Endothelial cell of umbilical vein (primary cell): ENCODE results near the gene TNNI3K. TPM values are rescaled to one million over a fixed set of nuclear protein-coding genes. Genes with fewer than 3 reads are reported as not detected.

ENCODE experiments used
- BruUV-seq: library from RNA; stranded (reverse); fragments of 400-500 nt; replicated peaks from 2 replicates; lab custom pipeline; 2021; lab: Mats Ljungman, UMichigan
- CTCF ChIA-PET: fragments of 300-600, 350-600 bp; sonication (Branson Sonifier 250); formaldehyde crosslinking; loops from one replicate; lab custom pipeline; 2021; ENCODE audit warnings: antibody characterized with exemption, inconsistent platforms; lab: Charles Lee
- POLR2A ChIA-PET: fragments of 300-600, 350-600 bp; sonication (Branson Sonifier 250); formaldehyde crosslinking; loops from one replicate; lab custom pipeline; 2021; ENCODE audit warnings: antibody characterized with exemption, inconsistent platforms; lab: Charles Lee
- DNase-seq: peaks from one replicate; pipeline ENCODE4 v3.0.0-alpha.2; 2011; ENCODE audit warnings: low read depth, low spot score
- FAIRE-seq: peaks from 2 replicates; lab custom pipeline; 2011; peaks lifted over from hg19 to GRCh38; lab: Jason Lieb, UNC
- H2AFZ ChIP-seq: 2 replicates; pipeline ENCODE4 v1.6.0; 2012; ENCODE audit warnings: low read depth, low read length, control low read depth, inconsistent platforms
- H3K27ac ChIP-seq: 2 replicates; pipeline ENCODE4 v1.5.1; 2011; ENCODE audit warnings: low read depth, mild to moderate bottlenecking, control low read depth, low read length, moderate library complexity; ENCODE audit not compliant: insufficient read depth
- H3K27me3 ChIP-seq, 2 experiments: 2 replicates each; pipeline versions ENCODE4 v1.6.0 to v1.6.1; 2011; ENCODE audit warnings: low read length in 2 of 2, mixed read lengths in 1 of 2; ENCODE audit not compliant: control insufficient read depth in 2 of 2, insufficient read depth in 2 of 2
- H3K36me3 ChIP-seq, 2 experiments: 2 replicates in 1 of 2; 3 replicates in 1 of 2; pipeline ENCODE4 v1.5.1; 2011; ENCODE audit warnings: low read length in 2 of 2, mild to moderate bottlenecking in 1 of 2, moderate library complexity in 1 of 2; ENCODE audit not compliant: control insufficient read depth in 2 of 2, insufficient read depth in 2 of 2; ENCODE audit errors: extremely low read depth in 1 of 2
- H3K4me1 ChIP-seq: 3 replicates; pipeline ENCODE4 v1.5.1; 2011; ENCODE audit warnings: mild to moderate bottlenecking, low read length; ENCODE audit not compliant: control insufficient read depth, insufficient read depth; ENCODE audit errors: extremely low read depth
- H3K4me2 ChIP-seq: 2 replicates; pipeline ENCODE4 v1.6.1; 2011; ENCODE audit warnings: low read length, control low read depth, mixed read lengths; ENCODE audit not compliant: insufficient read depth
- H3K4me3 ChIP-seq, 3 experiments: fragments of 200-600 bp in 1 of 3; sonication (generic), shearing (Covaris generic) in 1 of 3; replicated peaks in 1 of 3; 2 replicates each; pipeline ENCODE4 v1.5.1; 2011 to 2016; ENCODE audit warnings: control low read depth in 3 of 3, low read length in 3 of 3, mild to moderate bottlenecking in 2 of 3, inconsistent platforms in 1 of 3, low read depth in 1 of 3, moderate library complexity in 1 of 3; ENCODE audit not compliant: insufficient read depth in 1 of 3
- H3K79me2 ChIP-seq: 2 replicates; pipeline ENCODE4 v1.6.0; 2012; ENCODE audit warnings: low read length, inconsistent platforms; ENCODE audit not compliant: control insufficient read depth, insufficient read depth
- H3K9ac ChIP-seq: replicated peaks from 2 replicates; pipeline ENCODE3; 2011; ENCODE audit warnings: low read length, control low read depth; ENCODE audit not compliant: insufficient read depth; ENCODE audit errors: extremely low read depth
- H3K9me1 ChIP-seq: replicated peaks from 3 replicates; pipeline ENCODE4 v1.6.0; 2011; ENCODE audit warnings: mild to moderate bottlenecking, low read length; ENCODE audit not compliant: control insufficient read depth, insufficient read depth; ENCODE audit errors: extremely low read depth
- H3K9me3 ChIP-seq: replicated peaks from 2 replicates; pipeline ENCODE4 v1.5.1; 2012; ENCODE audit warnings: low read length, inconsistent platforms; ENCODE audit not compliant: control insufficient read depth, insufficient read depth
- H4K20me1 ChIP-seq: replicated peaks from 2 replicates; pipeline ENCODE3; 2011; ENCODE audit warnings: mild to moderate bottlenecking, low read length; ENCODE audit not compliant: control insufficient read depth, insufficient read depth; ENCODE audit errors: extremely low read depth
- CTCF ChIP-seq, 2 donors: IDR thresholded peaks; 1 replicate in 1 of 2; 2 replicates in 1 of 2; pipeline ENCODE4 v1.5.1; 2011; ENCODE audit warnings: low read length in 2 of 2, mild to moderate bottlenecking in 2 of 2, moderate library complexity in 2 of 2, control low read depth in 1 of 2, inconsistent platforms in 1 of 2, low read depth in 1 of 2; ENCODE audit not compliant: insufficient read depth in 1 of 2; ENCODE audit errors: extremely low read depth in 1 of 2
- EZH2 ChIP-seq: IDR thresholded peaks from 2 replicates; pipeline ENCODE4 v1.6.1; 2012; ENCODE audit warnings: borderline replicate concordance, low read depth, mild to moderate bottlenecking, moderate library complexity, low read length, inconsistent platforms; ENCODE audit not compliant: severe bottlenecking
- FOS ChIP-seq: IDR thresholded peaks from 2 replicates; pipeline ENCODE4 v1.6.1; 2011; ENCODE audit warnings: mild to moderate bottlenecking, low read length, moderate library complexity, borderline replicate concordance; ENCODE audit not compliant: insufficient read depth
- GATA2 ChIP-seq: IDR thresholded peaks from 2 replicates; pipeline ENCODE4 v1.7.0; 2011; ENCODE audit warnings: low read depth, mild to moderate bottlenecking, moderate library complexity, mixed read lengths, low read length; ENCODE audit not compliant: insufficient read length, insufficient read depth
- JUN ChIP-seq: IDR thresholded peaks from 2 replicates; pipeline ENCODE4 v1.6.1; 2011; ENCODE audit warnings: borderline replicate concordance, low read depth; ENCODE audit not compliant: insufficient read length, insufficient read depth
- MAX ChIP-seq: IDR thresholded peaks from 2 replicates; pipeline ENCODE4 v1.6.1; 2011; ENCODE audit not compliant: insufficient read depth, insufficient read length
- MYC ChIP-seq: IDR thresholded peaks from one replicate; pipeline ENCODE4 v1.6.1; 2011; ENCODE audit warnings: mild to moderate bottlenecking, low read depth, low read length
- POLR2A ChIP-seq: IDR thresholded peaks from 2 replicates; pipeline ENCODE4 v1.6.1; 2012; ENCODE audit warnings: low read depth, mild to moderate bottlenecking, control low read depth, low read length
- POLR2AphosphoS5 ChIP-seq: IDR thresholded peaks from 2 replicates; pipeline ENCODE4 v1.6.1; 2012; ENCODE audit warnings: low read depth, mild to moderate bottlenecking, control low read depth, low read length, moderate library complexity; ENCODE audit not compliant: insufficient read depth
- dilution Hi-C: fragments of 300-500 bp; cut with MboI; formaldehyde crosslinking; loops from one replicate; pipeline ENCODE4 v1.15.0; 2019; ENCODE audit warnings: low sequenced_read_pairs; ENCODE audit not compliant: extremely low pct_ligation_motif_present
- intact Hi-C: fragments of 100-400 bp; cut with micrococcal nuclease; formaldehyde crosslinking; loops from one replicate; pipeline ENCODE4 v1.10.0; 2022
- polyA plus RNA-seq, 4 experiments: library from polyadenylated mRNA; depleted of rRNA in 3 of 4; stranded (reverse) in 3 of 4; unstranded in 1 of 4; fragments of >200 nt; gene quantifications; 2 replicates each; pipeline versions ENCODE4 v1.2.1 to v1.2.3, GENCODE V29; 2011 to 2012; ENCODE audit warnings: missing spikeins in 1 of 4
- total RNA-seq: library from RNA; stranded (reverse); gene quantifications from 2 replicates; pipeline ENCODE4 v1.2.3, GENCODE V29; 2021

TNNI3K gene
- total and polyA plus RNA-seq, 2 donors (not counting 3 experiments of a cell fraction or from before 2014, with no cell fraction given): 0.69 TPM; not detected in 1

DNA sequence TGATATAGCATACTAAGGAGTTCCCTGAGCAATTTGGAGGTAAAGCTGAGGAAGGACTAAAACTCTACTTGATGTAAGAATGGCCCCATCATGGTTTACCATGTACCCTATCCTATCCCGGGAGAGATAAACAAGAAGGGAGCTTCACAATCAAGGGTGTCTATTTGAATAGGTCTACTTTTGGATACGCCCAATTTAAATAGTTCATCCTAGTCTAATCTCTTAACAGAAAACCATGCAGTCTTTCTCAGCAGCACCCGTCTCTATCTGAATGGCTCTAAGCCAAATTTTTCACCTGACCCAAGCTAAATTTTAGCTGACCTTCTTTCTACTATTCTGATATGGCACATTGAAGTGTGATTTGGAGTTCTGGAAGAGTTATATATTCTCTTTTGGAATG is 122.0 kb downstream of the TNNI3K start:
- H3K9me1 ChIP-seq: no peaks in the 10 kb centered on the region
- ChIA-PET CTCF (no interaction called here), POLR2A (no interaction called here)
- H3K4me3 ChIP-seq: no peak overlapping the region
- no peaks in the 10 kb centered on the region for H3K36me3 ChIP-seq
- no peaks in the 10 kb centered on the region for H4K20me1 ChIP-seq
- DNase-seq (no peak), FAIRE-seq (no peak)
- no TSS peak for BruUV-seq
- intact Hi-C loops (no loop called here), dilution Hi-C loops (no loop called here)
- no peak overlapping the region for H3K27ac ChIP-seq
- no peaks in the 10 kb centered on the region for H3K9me3 ChIP-seq
- H3K9ac ChIP-seq: no peak overlapping the region
- H3K27me3 ChIP-seq: no peaks in the 10 kb centered on the region
- no peak overlapping the region for H3K4me2 ChIP-seq
- no peaks in the 10 kb centered on the region for H3K79me2 ChIP-seq
- no peaks in the 10 kb centered on the region for H3K4me1 ChIP-seq
- H2AFZ ChIP-seq: no peak overlapping the region
- no peak for TF ChIP-seq MYC
- TF ChIP-seq EZH2: no peak
- no peak for TF ChIP-seq MAX

- BruUV-seq: no TSS peak
- H2AFZ ChIP-seq: no peak overlapping the region
- DNase-seq (no peak), FAIRE-seq (no peak)
- H3K4me2 ChIP-seq: no peak overlapping the region
- no peak overlapping the region for H3K27ac ChIP-seq
- TF ChIP-seq EZH2 (no peak), MAX (no peak), JUN (no peak), CTCF (IDR thresholded peaks at IDR 0.05; ENCODE audit: extremely low read depth in 1 of 2, insufficient read depth in 1 of 2, low read depth in 1 of 2, low read length in 2 of 2) (no peak), POLR2AphosphoS5 (no peak), GATA2 (no peak), POLR2A (no peak), FOS (no peak), MYC (no peak)
- H3K36me3 ChIP-seq: no peaks in the 10 kb centered on the region
- ChIA-PET POLR2A (no interaction called here), CTCF (no interaction called here)
- H3K9me1 ChIP-seq: no peaks in the 10 kb centered on the region
- no peaks in the 10 kb centered on the region for H4K20me1 ChIP-seq
- no peak overlapping the region for H3K4me3 ChIP-seq
- intact Hi-C loops (no loop called here), dilution Hi-C loops (no loop called here)
- no peaks in the 10 kb centered on the region for H3K79me2 ChIP-seq
- no peaks in the 10 kb centered on the region for H3K9me3 ChIP-seq
- H3K4me1 ChIP-seq: no peaks in the 10 kb centered on the region
- no peaks in the 10 kb centered on the region for H3K27me3 ChIP-seq
- H3K9ac ChIP-seq: no peak overlapping the region
Measured at GRCh38 chr1:74357756-74358155, 122.6 kb downstream of the TNNI3K start.
